ENCODE results near the gene HNRNPF. TPM values are rescaled to one million over a fixed set of nuclear protein-coding genes. Genes with fewer than 3 reads are reported as not detected.
"Not testable (repeated sequence)": the region's sequence is repeated elsewhere in the genome, so short reads cannot be mapped to it uniquely, and the experiment has no call there.

The HNRNPF gene
- total and polyA plus RNA-seq, 12 donors = 48.7 to 207 (median 139) TPM

- WGBS, 4 donors = 75 to 85% (median 80%) methylated on average over 5 to 12 of the region's 12 CpGs
- no peaks in the 10 kb centered on the region for H3K36me3 ChIP-seq (replicated peaks in 1 of 2)
- H3K4me1 ChIP-seq (replicated peaks in 1 of 2) = no peaks in the 10 kb centered on the region
- intact Hi-C loops (cut with DNase I) = no loop called here
- no peak for TF ChIP-seq CTCF (IDR thresholded peaks at IDR 0.05)
- TF ChIP-seq POLR2A (IDR thresholded peaks at IDR 0.05) = no peak
- no peaks in the 10 kb centered on the region for H3K27me3 ChIP-seq
- H3K9me3 ChIP-seq (replicated peaks in 1 of 3) = no peaks in the 10 kb centered on the region
- DNase-seq = no peak
- H3K4me3 ChIP-seq = no peak overlapping the region
- H3K27ac ChIP-seq = no peak overlapping the region
These were observed 70.9 kb downstream of the HNRNPF start for GRCh38 chr10:43338117-43338516.

- H3K4me1 ChIP-seq (replicated peaks in 1 of 2); H3K27me3 ChIP-seq; intact Hi-C loops (cut with DNase I); H3K4me3 ChIP-seq; DNase-seq; H3K36me3 ChIP-seq (replicated peaks in 1 of 2); H3K27ac ChIP-seq; H3K9me3 ChIP-seq (replicated peaks in 1 of 3): not testable (repeated sequence)
- 48 to 67% (median 55%) methylated on average over 6 to 9 of the region's 9 CpGs for WGBS, 4 donors
These were observed 71.5 kb downstream of the HNRNPF start for GRCh38 chr10:43337536-43337935.

GRCh38 chr10:43336641-43337318 is 72.2 kb downstream of the HNRNPF start:
- intact Hi-C loops (cut with DNase I) = no loop called here
- no peak overlapping the region for H3K4me3 ChIP-seq
- no peak for DNase-seq
- no peak for TF ChIP-seq POLR2A (IDR thresholded peaks at IDR 0.05)
- TF ChIP-seq CTCF (IDR thresholded peaks at IDR 0.05) = no peak
- H3K27me3 ChIP-seq = no peaks in the 10 kb centered on the region
- 60 to 86% (median 78%) methylated on average over 7 to 9 of the region's 9 CpGs for WGBS, 4 donors
- H3K9me3 ChIP-seq (replicated peaks in 1 of 3) = no peaks in the 10 kb centered on the region
- no peaks in the 10 kb centered on the region for H3K4me1 ChIP-seq (replicated peaks in 1 of 2)
- H3K27ac ChIP-seq = no peak overlapping the region
- H3K36me3 ChIP-seq (replicated peaks in 1 of 2) = no peaks in the 10 kb centered on the region

- Histone ChIP-seq H3K27me3 (no peaks in the 10 kb centered on the region), H3K9me3 (replicated peaks in 1 of 3) (no peaks in the 10 kb centered on the region), H3K27ac (no peak overlapping the region), H3K4me1 (replicated peaks in 1 of 2) (no peaks in the 10 kb centered on the region), H3K4me3 (no peak overlapping the region), H3K36me3 (replicated peaks in 1 of 2) (no peaks in the 10 kb centered on the region)
- 71 to 90% (median 83%) methylated on average over 3 of the region's 3 CpGs for WGBS, 4 donors
- DNase-seq = no peak
- intact Hi-C loops (cut with DNase I) = no loop called here
- TF ChIP-seq CTCF (IDR thresholded peaks at IDR 0.05) = no peak
These were observed 72.9 kb downstream of the HNRNPF start for GRCh38 chr10:43336061-43336460.

Small RNA genes lying within 50 kb of the gene (small RNA-seq; reads per million reads assigned to genes)
- gene RNU6ATAC11P (0 reads per million in 2 donors), gene RNU7-193P (0 reads per million in 2 donors), gene SNORD3J (0 reads per million in 2 donors)

Other genes starting within 250 kb of the HNRNPF start
- 1 to 10 TPM; 1.0 to 8.1 (median 2.6) TPM for gene RASGEF1A, start 142.1 kb downstream of the HNRNPF start, total RNA-seq
- 10 to 100 TPM in 1 of 3 donors, 1 to 10 TPM in 1, under 1 TPM in 1; 0.98 to 11.3 (median 2.0) TPM for gene RASGEF1A, start 142.1 kb downstream of the HNRNPF start, polyA plus RNA-seq
- gene FXYD4, start 37.5 kb downstream of the HNRNPF start, total RNA-seq = under 1 TPM in 1 of 9 donors, not detected in 8; 0.86 TPM
- gene FXYD4, start 37.5 kb downstream of the HNRNPF start, polyA plus RNA-seq = not detected
- gene ZNF487, start 27.9 kb upstream of the HNRNPF start, total RNA-seq = 10 to 100 TPM in 1 of 9 donors, 1 to 10 TPM in 8; 2.1 to 10.1 (median 4.6) TPM
- 1 to 10 TPM; 7.2 to 8.6 (median 7.6) TPM for gene ZNF487, start 27.9 kb upstream of the HNRNPF start, polyA plus RNA-seq
- 1 to 10 TPM; 1.3 to 7.5 (median 2.8) TPM for gene ZNF239, start 165.4 kb upstream of the HNRNPF start, total RNA-seq
- 1 to 10 TPM; 1.9 to 6.8 (median 3.3) TPM for gene ZNF239, start 165.4 kb upstream of the HNRNPF start, polyA plus RNA-seq
- gene ZNF485, start 197.3 kb upstream of the HNRNPF start, total RNA-seq = 1 to 10 TPM; 1.1 to 5.3 (median 3.2) TPM
- 1 to 10 TPM; 2.2 to 3.8 (median 2.6) TPM for gene ZNF485, start 197.3 kb upstream of the HNRNPF start, polyA plus RNA-seq
- gene ZNF32, start 239.7 kb upstream of the HNRNPF start, total RNA-seq = 10 to 100 TPM; 18.0 to 47.4 (median 41.6) TPM
- gene ZNF32, start 239.7 kb upstream of the HNRNPF start, polyA plus RNA-seq = 10 to 100 TPM; 38.3 to 77.8 (median 67.5) TPM